IMR-90 (cell line): ENCODE data around the gene AGBL1. TPM values are rescaled to one million over a fixed set of nuclear protein-coding genes. Genes with fewer than 3 reads are reported as not detected.

ENCODE experiments used
- ATAC-seq: fragments of 200-7000 bp; cut with Tn5 transposase; 2 replicates; pipeline ENCODE4 v1.9.1; 2020; ENCODE audit warnings: low read depth, mild to moderate bottlenecking, moderate library complexity
- BruUV-seq: library from RNA; stranded (reverse); fragments of 400-500 nt; replicated peaks from 2 replicates; lab custom pipeline; 2021; lab: Mats Ljungman, UMichigan
- CTCF ChIA-PET: fragments of 300-600 bp; formaldehyde crosslinking; extraction: SDS; loops from one replicate; lab custom pipeline; 2021; ENCODE audit warnings: antibody characterized with exemption; lab: Yijun Ruan, JAX
- POLR2A ChIA-PET: fragments of 300-600 bp; sonication (Branson Sonifier 250); formaldehyde crosslinking; loops from one replicate; lab custom pipeline; 2022; ENCODE audit warnings: antibody characterized with exemption; ENCODE audit not compliant: unreplicated experiment; lab: Charles Lee
- DNase-seq: peaks from one replicate; pipeline ENCODE4 v3.0.0; 2013
- H2AFZ ChIP-seq: replicated peaks from 2 replicates; pipeline ENCODE3; 2013; ENCODE audit warnings: low read length, mild to moderate bottlenecking; ENCODE audit not compliant: poor library complexity
- H2AK5ac ChIP-seq: 2 replicates; pipeline ENCODE4 v1.6.1; 2013; ENCODE audit warnings: low read depth, low read length, inconsistent platforms
- H2AK9ac ChIP-seq: replicated peaks from 2 replicates; pipeline ENCODE3; 2013; ENCODE audit warnings: mild to moderate bottlenecking, low read depth, low read length, moderate library complexity; ENCODE audit not compliant: poor library complexity
- H2BK120ac ChIP-seq: 2 replicates; pipeline ENCODE4 v1.6.1; 2013; ENCODE audit warnings: low read depth, low read length, inconsistent platforms
- H2BK15ac ChIP-seq: 3 replicates; pipeline ENCODE4 v1.6.1; 2013; ENCODE audit warnings: low read depth, low read length, inconsistent platforms
- H2BK20ac ChIP-seq: 2 replicates; pipeline ENCODE4 v1.6.1; 2013; ENCODE audit warnings: low read depth, mild to moderate bottlenecking, inconsistent platforms, low read length, moderate library complexity
- H2BK5ac ChIP-seq: 2 replicates; pipeline ENCODE4 v1.6.1; 2013; ENCODE audit warnings: mild to moderate bottlenecking, low read depth, low read length, inconsistent platforms; ENCODE audit not compliant: poor library complexity, severe bottlenecking
- H3K14ac ChIP-seq: replicated peaks from 2 replicates; pipeline ENCODE4 v1.6.1; 2013; ENCODE audit warnings: low read depth, low read length, inconsistent platforms
- H3K18ac ChIP-seq: 2 replicates; pipeline ENCODE4 v1.6.1; 2013; ENCODE audit warnings: low read depth, low read length, control low read depth
- H3K23ac ChIP-seq: 2 replicates; pipeline ENCODE4 v1.6.1; 2013; ENCODE audit warnings: low read depth, low read length, inconsistent platforms
- H3K27ac ChIP-seq: 2 replicates; pipeline ENCODE4 v1.5.1; 2013; ENCODE audit warnings: mild to moderate bottlenecking, control low read depth, low read length; ENCODE audit not compliant: insufficient read depth
- H3K27me3 ChIP-seq: 2 replicates; pipeline ENCODE4 v1.6.1; 2013; ENCODE audit warnings: low read length; ENCODE audit not compliant: control insufficient read depth, insufficient read depth
- H3K36me3 ChIP-seq: 2 replicates; pipeline ENCODE4 v1.6.1; 2013; ENCODE audit warnings: low read length, mixed read lengths; ENCODE audit not compliant: control insufficient read depth, insufficient read depth
- H3K4ac ChIP-seq: 2 replicates; pipeline ENCODE4 v1.6.1; 2013; ENCODE audit warnings: low read depth, low read length, inconsistent platforms
- H3K4me1 ChIP-seq: 2 replicates; pipeline ENCODE4 v1.6.1; 2013; ENCODE audit warnings: low read length, mixed read lengths; ENCODE audit not compliant: control insufficient read depth, insufficient read depth
- H3K4me2 ChIP-seq: 2 replicates; pipeline ENCODE4 v1.6.1; 2013; ENCODE audit warnings: low read depth, mild to moderate bottlenecking, control low read depth, low read length, moderate library complexity
- H3K4me3 ChIP-seq: 2 replicates; pipeline ENCODE4 v1.5.1; 2013; ENCODE audit warnings: low read depth, mild to moderate bottlenecking, control low read depth, low read length, moderate library complexity; ENCODE audit not compliant: insufficient read depth
- H3K56ac ChIP-seq: 2 replicates; pipeline ENCODE4 v1.6.1; 2013; ENCODE audit warnings: low read length, inconsistent platforms; ENCODE audit not compliant: insufficient read depth; ENCODE audit errors: extremely low read depth
- H3K79me1 ChIP-seq, 2 experiments: 2 replicates each; pipeline ENCODE4 v1.6.1; 2013; ENCODE audit warnings: low read length in 2 of 2, inconsistent platforms in 1 of 2, low read depth in 1 of 2
- H3K9ac ChIP-seq: 2 replicates; pipeline ENCODE4 v1.6.1; 2013; ENCODE audit warnings: low read depth, low read length, control low read depth
- H3K9me1 ChIP-seq: 2 replicates; pipeline ENCODE4 v1.6.1; 2013; ENCODE audit warnings: low read length, inconsistent platforms; ENCODE audit not compliant: insufficient read depth
- H3K9me3 ChIP-seq: 2 replicates; pipeline ENCODE4 v1.6.1; 2013; ENCODE audit warnings: low read length; ENCODE audit not compliant: control insufficient read depth, insufficient read depth
- H4K20me1 ChIP-seq: 2 replicates; pipeline ENCODE4 v1.6.1; 2013; ENCODE audit warnings: low read length, inconsistent platforms; ENCODE audit not compliant: insufficient read depth
- H4K5ac ChIP-seq: 2 replicates; pipeline ENCODE4 v1.6.1; 2013; ENCODE audit warnings: mild to moderate bottlenecking, low read depth, low read length, control low read depth
- H4K8ac ChIP-seq, 2 experiments: 2 replicates each; pipeline ENCODE4 v1.6.1; 2013; ENCODE audit warnings: low read depth in 2 of 2, low read length in 2 of 2, control low read depth in 1 of 2, inconsistent platforms in 1 of 2
- H4K91ac ChIP-seq: 2 replicates; pipeline ENCODE4 v1.6.1; 2013; ENCODE audit warnings: low read depth, low read length, inconsistent platforms; ENCODE audit not compliant: insufficient read depth
- BHLHE40 ChIP-seq: fragments of 150-350 bp; IDR thresholded peaks from 2 replicates; pipeline ENCODE4 v1.6.1; 2016; ENCODE audit warnings: mild to moderate bottlenecking, low read depth, low read length
- CEBPB ChIP-seq: IDR thresholded peaks from 2 replicates; pipeline ENCODE4 v1.6.1; 2012; ENCODE audit warnings: low read depth, low read length, improper control_type of control experiment
- CHD1 ChIP-seq: IDR thresholded peaks from 2 replicates; pipeline ENCODE4 v1.6.1; 2012; ENCODE audit warnings: low read depth, low read length, improper control_type of control experiment
- FOS ChIP-seq: fragments of 150-350 bp; IDR thresholded peaks from 2 replicates; pipeline ENCODE4 v1.6.1; 2016; ENCODE audit warnings: low read depth, low read length
- MAFK ChIP-seq: IDR thresholded peaks from 2 replicates; pipeline ENCODE4 v1.6.1; 2012; ENCODE audit warnings: low read depth, low read length, improper control_type of control experiment
- MAZ ChIP-seq: IDR thresholded peaks from 2 replicates; pipeline ENCODE4 v1.6.1; 2012; ENCODE audit warnings: low read depth, mild to moderate bottlenecking, low read length, improper control_type of control experiment, moderate library complexity, borderline replicate concordance
- MXI1 ChIP-seq: IDR thresholded peaks from 2 replicates; pipeline ENCODE4 v1.6.1; 2012; ENCODE audit warnings: low read depth, mild to moderate bottlenecking, low read length, moderate library complexity, borderline replicate concordance
- NFE2L2 ChIP-seq: fragments of 150-350 bp; IDR thresholded peaks from 2 replicates; pipeline ENCODE4 v1.6.1; 2016; ENCODE audit warnings: low read depth, mild to moderate bottlenecking, low read length
- POLR2A ChIP-seq: IDR thresholded peaks from 2 replicates; pipeline ENCODE4 v1.6.1; 2012; ENCODE audit warnings: mild to moderate bottlenecking, low read depth, low read length
- RAD21 ChIP-seq: IDR thresholded peaks from 2 replicates; pipeline ENCODE4 v1.6.1; 2012; ENCODE audit warnings: low read length, improper control_type of control experiment
- RCOR1 ChIP-seq: IDR thresholded peaks from 2 replicates; pipeline ENCODE4 v1.6.1; 2012; ENCODE audit warnings: mild to moderate bottlenecking, low read length, improper control_type of control experiment; ENCODE audit not compliant: insufficient replicate concordance
- RFX5 ChIP-seq: IDR thresholded peaks from 2 replicates; pipeline ENCODE4 v1.8.0; 2012; ENCODE audit warnings: low read depth, mild to moderate bottlenecking, low read length, moderate library complexity
- SMC3 ChIP-seq: fragments of 150-350 bp; IDR thresholded peaks from 2 replicates; pipeline ENCODE4 v1.6.1; 2016; ENCODE audit warnings: low read depth, mild to moderate bottlenecking, antibody characterized with exemption, low read length, moderate library complexity
- WGBS, 2 experiments: methylation state at CpG; one replicate each; pipeline versions ENCODE4 v1.1.5 to v1.1.7; 2013; ENCODE audit warnings: missing lambda C conversion rate in 2 of 2; ENCODE audit not compliant: insufficient read length in 1 of 2; ENCODE audit errors: extremely low coverage in 2 of 2; 5-methylcytosine and 5-hydroxymethylcytosine counted together
- dilution Hi-C: fragments of 300-500 bp; cut with HindIII; formaldehyde crosslinking; loops from one replicate; pipeline ENCODE4 v1.14.3; 2018; ENCODE audit warnings: low sequenced_read_pairs; ENCODE audit not compliant: unreplicated experiment
- in situ Hi-C: fragments of 300-500 bp; cut with MboI; formaldehyde crosslinking; loops from 3 replicates; pipeline ENCODE4 v1.14.3; 2019; ENCODE audit warnings: low sequenced_read_pairs, inconsistent platforms, mixed read lengths
- intact Hi-C: fragments of 100-400 bp; cut with micrococcal nuclease; formaldehyde crosslinking; loops from 2 replicates; pipeline ENCODE4 v1.10.0; 2022
- polyA plus RNA-seq, 3 experiments: library from polyadenylated mRNA; depleted of rRNA; stranded (reverse); fragments of >200 nt; gene quantifications; 2 replicates each; pipeline ENCODE4 v1.2.3, GENCODE V29; 2012; ENCODE audit warnings: low replicate concordance in 1 of 3
- total RNA-seq: library from RNA; depleted of rRNA; stranded (reverse); fragments of >200 nt; gene quantifications from 2 replicates; pipeline ENCODE4 v1.2.3, GENCODE V29; 2012
- TF ChIP-seq, protein P1 (sequence below): fragments of 150-350 bp; IDR thresholded peaks from 2 replicates; pipeline ENCODE4 v1.6.1; 2017; ENCODE audit warnings: mild to moderate bottlenecking, antibody characterized with exemption, low read length, low read depth
- TF ChIP-seq, protein P2 (sequence below): conservative IDR thresholded peaks from 2 replicates; pipeline ENCODE4 v1.5.1; 2012; ENCODE audit warnings: mild to moderate bottlenecking, low read depth, low read length, improper control_type of control experiment
- TF ChIP-seq, protein P3 (sequence below): fragments of 150-350 bp; IDR thresholded peaks from 2 replicates; pipeline ENCODE4 v1.6.1; 2016; ENCODE audit warnings: low read depth, mild to moderate bottlenecking, low read length, moderate library complexity, borderline replicate concordance

Gene AGBL1
- total and polyA plus RNA-seq, 2 of the 4 experiments (the other 2 are of a cell fraction) = not detected

DNA sequence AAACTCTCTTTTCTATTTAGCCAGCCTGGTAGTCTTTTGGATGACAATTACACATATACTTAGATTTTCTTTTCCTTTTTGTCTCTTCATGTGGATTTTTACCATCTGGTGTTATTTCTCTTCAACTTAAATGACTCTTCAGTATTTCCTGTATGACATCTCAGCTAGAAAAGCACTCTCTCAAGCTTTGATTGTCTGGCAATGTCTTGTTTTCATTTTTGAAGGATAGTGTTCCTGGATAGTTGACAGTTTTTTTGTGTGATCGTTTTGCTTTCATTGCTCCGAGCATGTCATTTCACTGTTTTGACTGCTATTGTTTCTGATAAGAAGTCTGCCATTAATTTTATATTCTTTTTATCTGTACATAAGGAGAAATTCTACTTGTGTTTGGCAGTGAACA is 766.4 kb downstream of the AGBL1 start:
- BruUV-seq = no TSS peak
- Histone ChIP-seq H3K27me3 (no peaks in the 10 kb centered on the region), H2BK120ac (no peak overlapping the region), H3K18ac (no peak overlapping the region), H3K9me3 (peaks cover 13% of the 10 kb centered on the region), H3K23ac (no peak overlapping the region), H4K5ac (no peak overlapping the region), H4K91ac (no peak overlapping the region), H2AK9ac (no peak overlapping the region), H3K4me1 (no peaks in the 10 kb centered on the region), H3K79me1 (no peaks in the 10 kb centered on the region), H3K14ac (no peak overlapping the region), H4K20me1 (no peaks in the 10 kb centered on the region), H3K4me2 (no peak overlapping the region), H2BK15ac (no peak overlapping the region), H3K56ac (no peak overlapping the region), H2BK5ac (no peak overlapping the region), H3K36me3 (no peaks in the 10 kb centered on the region), H2AK5ac (no peak overlapping the region), H3K9ac (no peak overlapping the region), H3K4me3 (no peak overlapping the region), H2AFZ (no peak overlapping the region), H3K27ac (no peak overlapping the region), H4K8ac (no peak overlapping the region), H2BK20ac (no peak overlapping the region), H3K9me1 (no peaks in the 10 kb centered on the region), H3K4ac (no peak overlapping the region)
- CTCF ChIA-PET = no interaction called here
- TF ChIP-seq MXI1 (no peak), NFE2L2 (no peak), RAD21 (no peak), MAZ (no peak), RFX5 (no peak), BHLHE40 (no peak), SMC3 (no peak), FOS (no peak), RCOR1 (no peak), CEBPB (no peak), POLR2A (no peak), MAFK (no peak), CHD1 (no peak)
- TF ChIP-seq, protein P1, sequence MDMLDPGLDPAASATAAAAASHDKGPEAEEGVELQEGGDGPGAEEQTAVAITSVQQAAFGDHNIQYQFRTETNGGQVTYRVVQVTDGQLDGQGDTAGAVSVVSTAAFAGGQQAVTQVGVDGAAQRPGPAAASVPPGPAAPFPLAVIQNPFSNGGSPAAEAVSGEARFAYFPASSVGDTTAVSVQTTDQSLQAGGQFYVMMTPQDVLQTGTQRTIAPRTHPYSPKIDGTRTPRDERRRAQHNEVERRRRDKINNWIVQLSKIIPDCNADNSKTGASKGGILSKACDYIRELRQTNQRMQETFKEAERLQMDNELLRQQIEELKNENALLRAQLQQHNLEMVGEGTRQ = no peak
- TF ChIP-seq, protein P2, sequence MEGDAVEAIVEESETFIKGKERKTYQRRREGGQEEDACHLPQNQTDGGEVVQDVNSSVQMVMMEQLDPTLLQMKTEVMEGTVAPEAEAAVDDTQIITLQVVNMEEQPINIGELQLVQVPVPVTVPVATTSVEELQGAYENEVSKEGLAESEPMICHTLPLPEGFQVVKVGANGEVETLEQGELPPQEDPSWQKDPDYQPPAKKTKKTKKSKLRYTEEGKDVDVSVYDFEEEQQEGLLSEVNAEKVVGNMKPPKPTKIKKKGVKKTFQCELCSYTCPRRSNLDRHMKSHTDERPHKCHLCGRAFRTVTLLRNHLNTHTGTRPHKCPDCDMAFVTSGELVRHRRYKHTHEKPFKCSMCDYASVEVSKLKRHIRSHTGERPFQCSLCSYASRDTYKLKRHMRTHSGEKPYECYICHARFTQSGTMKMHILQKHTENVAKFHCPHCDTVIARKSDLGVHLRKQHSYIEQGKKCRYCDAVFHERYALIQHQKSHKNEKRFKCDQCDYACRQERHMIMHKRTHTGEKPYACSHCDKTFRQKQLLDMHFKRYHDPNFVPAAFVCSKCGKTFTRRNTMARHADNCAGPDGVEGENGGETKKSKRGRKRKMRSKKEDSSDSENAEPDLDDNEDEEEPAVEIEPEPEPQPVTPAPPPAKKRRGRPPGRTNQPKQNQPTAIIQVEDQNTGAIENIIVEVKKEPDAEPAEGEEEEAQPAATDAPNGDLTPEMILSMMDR = no peak
- TF ChIP-seq, protein P3, sequence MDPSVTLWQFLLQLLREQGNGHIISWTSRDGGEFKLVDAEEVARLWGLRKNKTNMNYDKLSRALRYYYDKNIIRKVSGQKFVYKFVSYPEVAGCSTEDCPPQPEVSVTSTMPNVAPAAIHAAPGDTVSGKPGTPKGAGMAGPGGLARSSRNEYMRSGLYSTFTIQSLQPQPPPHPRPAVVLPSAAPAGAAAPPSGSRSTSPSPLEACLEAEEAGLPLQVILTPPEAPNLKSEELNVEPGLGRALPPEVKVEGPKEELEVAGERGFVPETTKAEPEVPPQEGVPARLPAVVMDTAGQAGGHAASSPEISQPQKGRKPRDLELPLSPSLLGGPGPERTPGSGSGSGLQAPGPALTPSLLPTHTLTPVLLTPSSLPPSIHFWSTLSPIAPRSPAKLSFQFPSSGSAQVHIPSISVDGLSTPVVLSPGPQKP = no peak
- ATAC-seq (no peak), DNase-seq (no peak)
- in situ Hi-C loops = no loop called here
- POLR2A ChIA-PET = no interaction called here
- dilution Hi-C loops = no loop called here
- intact Hi-C loops = no loop called here
- no CpG with 5 or more reads among the region's 2 CpGs for WGBS, 2 experiments
